Stomach (tissue), 9 donors: ENCODE data around the gene MRPL19. TPM values are rescaled to one million over a fixed set of nuclear protein-coding genes. Genes with fewer than 3 reads are reported as not detected.

Experiments used
- DNase-seq, 2 donors: peaks; one replicate each; pipeline versions ENCODE4 v3.0.0 to v3.0.0-alpha.2; 2013 to 2019
- H3K27ac ChIP-seq, 5 donors: fragments of 200-600 bp in 4 of 5; sonication (generic) in 4 of 5; one replicate each; pipeline ENCODE4 v1.5.1; 2013 to 2019; ENCODE audit warnings: mild to moderate bottlenecking in 1 of 5, moderate library complexity in 1 of 5
- H3K27me3 ChIP-seq, 3 donors: fragments of 200-600 bp; sonication (generic); one replicate each; pipeline ENCODE4 v1.5.1; 2017 to 2019; ENCODE audit warnings: mixed run types in 1 of 3
- H3K36me3 ChIP-seq, 4 donors: fragments of 200-600 bp; sonication (generic); 1 replicate in 3 of 4; 2 replicates in 1 of 4; pipeline ENCODE4 v1.5.1; 2016 to 2019
- H3K4me1 ChIP-seq, 4 donors: fragments of 200-600 bp; sonication (generic); one replicate each; pipeline ENCODE4 v1.5.1; 2016 to 2019
- H3K4me3 ChIP-seq, 4 donors: fragments of 200-600 bp; sonication (generic) in 3 of 4; one replicate each; pipeline ENCODE4 v1.5.1; 2016 to 2019; ENCODE audit warnings: mild to moderate bottlenecking in 1 of 4
- H3K9me3 ChIP-seq, 4 donors: fragments of 200-600 bp; sonication (generic); one replicate each; pipeline ENCODE4 v1.5.1; 2016 to 2019
- EP300 ChIP-seq: sonication (generic); formaldehyde crosslinking; IDR thresholded peaks from one replicate; pipeline ENCODE4 v1.6.1; 2017; ENCODE audit warnings: antibody characterized with exemption
- POLR2A ChIP-seq, 4 donors: fragments of 450-650 bp; IDR thresholded peaks; one replicate each; pipeline ENCODE4 v1.6.1; 2016; ENCODE audit warnings: antibody characterized with exemption in 4 of 4, control low read depth in 2 of 4, mild to moderate bottlenecking in 1 of 4, moderate library complexity in 1 of 4
- POLR2AphosphoS5 ChIP-seq, 3 donors: sonication (generic); formaldehyde crosslinking; IDR thresholded peaks; one replicate each; pipeline ENCODE4 v1.6.1; 2016; ENCODE audit warnings: antibody characterized with exemption in 3 of 3
- WGBS, 5 donors: extraction: QIAGEN DNeasy Blood & Tissue Kit in 3 of 5; methylation state at CpG; one replicate each; pipeline versions ENCODE4 v1.1.5 to v1.1.7; 2013 to 2018; 5-methylcytosine and 5-hydroxymethylcytosine counted together
- intact Hi-C: fragments of 100-400 bp; cut with DNase I; formaldehyde crosslinking; loops from one replicate; pipeline ENCODE4 v1.15.1; 2023; ENCODE audit warnings: low total_unique reads
- polyA plus RNA-seq, 3 donors: library from polyadenylated mRNA; stranded (reverse); fragments of 200-250 nt; gene quantifications; one replicate each; pipeline ENCODE4 v1.2.3, GENCODE V29; 2013
- total RNA-seq, 5 donors: library from RNA; depleted of rRNA; stranded (reverse); fragments of >200 nt; gene quantifications; one replicate each; pipeline versions ENCODE4 v1.1.0 to v1.2.3, GENCODE V29; 2014 to 2016
- TF ChIP-seq, protein P1 (sequence below), 7 experiments: fragments of 450-650 bp in 4 of 7; fragments of 200-600 bp in 3 of 7; sonication (generic) in 3 of 7; IDR thresholded peaks; one replicate each; pipeline ENCODE4 v1.5.1; 2016 to 2019; ENCODE audit warnings: antibody characterized with exemption in 7 of 7, control low read depth in 2 of 7, mild to moderate bottlenecking in 1 of 7
- donor health status: healthy with polysubstance abuse.
- donor health status: Bipolar disorder and iron deficiency.
- donor health status: healthy.

The MRPL19 gene
- total and polyA plus RNA-seq, 8 donors: 8.8 to 55.0 (median 29.9) TPM

- Histone ChIP-seq H3K27ac (no peak overlapping the region), H3K36me3 (no peaks in the 10 kb centered on the region), H3K9me3 (no peaks in the 10 kb centered on the region), H3K27me3 (peaks cover 0 to 59% (median 13%) of the 10 kb centered on the region in 3 donors), H3K4me3 (no peak overlapping the region), H3K4me1 (peaks cover 0 to 11% (median 6%) of the 10 kb centered on the region in 4 donors)
- TF ChIP-seq, protein P1, sequence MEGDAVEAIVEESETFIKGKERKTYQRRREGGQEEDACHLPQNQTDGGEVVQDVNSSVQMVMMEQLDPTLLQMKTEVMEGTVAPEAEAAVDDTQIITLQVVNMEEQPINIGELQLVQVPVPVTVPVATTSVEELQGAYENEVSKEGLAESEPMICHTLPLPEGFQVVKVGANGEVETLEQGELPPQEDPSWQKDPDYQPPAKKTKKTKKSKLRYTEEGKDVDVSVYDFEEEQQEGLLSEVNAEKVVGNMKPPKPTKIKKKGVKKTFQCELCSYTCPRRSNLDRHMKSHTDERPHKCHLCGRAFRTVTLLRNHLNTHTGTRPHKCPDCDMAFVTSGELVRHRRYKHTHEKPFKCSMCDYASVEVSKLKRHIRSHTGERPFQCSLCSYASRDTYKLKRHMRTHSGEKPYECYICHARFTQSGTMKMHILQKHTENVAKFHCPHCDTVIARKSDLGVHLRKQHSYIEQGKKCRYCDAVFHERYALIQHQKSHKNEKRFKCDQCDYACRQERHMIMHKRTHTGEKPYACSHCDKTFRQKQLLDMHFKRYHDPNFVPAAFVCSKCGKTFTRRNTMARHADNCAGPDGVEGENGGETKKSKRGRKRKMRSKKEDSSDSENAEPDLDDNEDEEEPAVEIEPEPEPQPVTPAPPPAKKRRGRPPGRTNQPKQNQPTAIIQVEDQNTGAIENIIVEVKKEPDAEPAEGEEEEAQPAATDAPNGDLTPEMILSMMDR (IDR thresholded peaks at IDR 0.05): no peak
- TF ChIP-seq POLR2A (IDR thresholded peaks at IDR 0.05) (no peak), POLR2AphosphoS5 (IDR thresholded peaks at IDR 0.05) (no peak), EP300 (no peak)
- no peak for DNase-seq
- WGBS, 5 donors: 64 to 75% (median 74%) methylated on average over 4 of the region's 4 CpGs
- intact Hi-C loops: loop anchor here (5.0 kb wide), 1 partner anchor 138 kb away; no protein-coding TSS in a partner anchor
These were observed 35.9 kb upstream of the MRPL19 start for GRCh38 chr2:75610671-75611070.

DNA sequence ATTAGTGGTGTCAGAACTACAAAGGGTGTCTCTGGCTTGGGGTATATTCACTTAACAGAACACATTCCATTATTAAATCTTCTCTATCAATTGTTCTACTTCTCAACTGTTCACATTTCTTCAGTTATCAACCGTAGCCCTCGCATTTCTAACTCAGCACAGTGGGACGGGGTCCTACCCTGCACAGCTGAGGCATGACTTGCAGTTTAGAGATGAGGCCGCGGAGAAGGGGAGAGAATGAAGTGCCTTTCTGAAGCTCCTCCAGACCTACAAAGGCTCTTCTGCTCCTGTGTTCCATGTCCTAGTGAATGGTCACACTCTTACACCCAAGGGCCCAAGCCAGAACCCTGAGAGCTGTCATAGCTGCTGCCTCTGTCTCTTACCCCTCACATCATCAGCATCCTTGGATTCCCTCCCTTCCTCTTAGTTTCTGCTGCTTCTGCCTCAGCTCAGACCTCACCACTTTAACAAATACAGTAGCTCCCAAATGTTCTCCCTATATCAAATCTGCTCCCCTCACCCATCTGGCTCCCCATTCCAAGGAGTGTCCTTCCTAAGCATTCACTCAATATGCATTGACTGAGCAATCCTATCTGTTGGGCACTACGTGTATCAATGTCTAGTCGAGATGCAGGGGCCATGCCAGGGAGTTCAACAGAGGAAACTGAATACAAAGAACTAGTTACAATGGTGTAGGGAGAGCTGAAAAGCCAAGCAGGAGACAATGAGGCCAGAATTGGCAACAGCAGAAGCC, 34.3 kb upstream of the MRPL19 start:
- intact Hi-C loops: loop anchor here (5.0 kb wide), 1 partner anchor 140 kb away; no protein-coding TSS in a partner anchor
- Histone ChIP-seq H3K27me3 (peaks cover 0 to 43% (median 13%) of the 10 kb centered on the region in 3 donors), H3K9me3 (peaks cover 0 to 4% (median 0%) of the 10 kb centered on the region in 4 donors), H3K27ac (no peak overlapping the region), H3K4me3 (no peak overlapping the region), H3K36me3 (no peaks in the 10 kb centered on the region), H3K4me1 (peaks cover 0 to 11% (median 6%) of the 10 kb centered on the region in 4 donors)
- TF ChIP-seq POLR2A (IDR thresholded peaks at IDR 0.05): no peak
- TF ChIP-seq POLR2AphosphoS5 (IDR thresholded peaks at IDR 0.05): no peak
- TF ChIP-seq, protein P1 (IDR thresholded peaks at IDR 0.05): no peak
- TF ChIP-seq EP300: no peak
- WGBS, 5 donors: 75 to 90% (median 88%) methylated on average over 7 of the region's 7 CpGs
- DNase-seq: no peak

DNA sequence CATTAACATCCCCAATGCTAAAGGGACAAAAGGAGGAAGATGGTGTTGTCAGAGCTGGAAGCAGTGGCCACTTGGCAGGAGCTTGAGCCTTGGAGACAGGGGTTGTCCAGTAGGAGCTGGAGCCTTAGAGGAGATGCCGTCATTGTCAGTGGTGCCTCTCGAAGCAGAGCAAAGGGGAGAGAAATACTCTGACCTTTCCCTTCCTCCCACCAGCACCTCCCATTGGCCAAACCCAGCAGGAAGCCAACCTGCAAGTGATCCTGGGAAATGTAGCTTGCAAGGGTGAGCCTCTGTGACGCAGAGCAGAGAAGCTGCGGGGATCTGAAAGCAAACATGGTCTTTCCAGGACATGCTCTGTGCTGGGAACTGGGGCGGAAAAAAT, 33.7 kb upstream of the MRPL19 start:
- 86 to 92% (median 89%) methylated on average over 5 of the region's 5 CpGs for WGBS, 5 donors
- no peak overlapping the region for H3K4me3 ChIP-seq
- no peak for TF ChIP-seq EP300
- TF ChIP-seq POLR2A (IDR thresholded peaks at IDR 0.05): no peak
- TF ChIP-seq POLR2AphosphoS5 (IDR thresholded peaks at IDR 0.05): no peak
- TF ChIP-seq, protein P1 (IDR thresholded peaks at IDR 0.05): no peak
- H3K9me3 ChIP-seq: peaks cover 0 to 8% (median 0%) of the 10 kb centered on the region in 4 donors
- H3K36me3 ChIP-seq: no peaks in the 10 kb centered on the region
- no peak overlapping the region for H3K27ac ChIP-seq
- intact Hi-C loops: loop anchor here (5.0 kb wide), 1 partner anchor 141 kb away; no protein-coding TSS in a partner anchor
- peaks cover 0 to 37% (median 13%) of the 10 kb centered on the region in 3 donors for H3K27me3 ChIP-seq
- DNase-seq: no peak
- peaks cover 0 to 11% (median 6%) of the 10 kb centered on the region in 4 donors for H3K4me1 ChIP-seq

- intact Hi-C loops: loop anchor here (5.0 kb wide), 1 partner anchor 142 kb away; no protein-coding TSS in a partner anchor
- H3K27ac ChIP-seq: no peak overlapping the region
- H3K27me3 ChIP-seq: peaks cover 0 to 23% (median 5%) of the 10 kb centered on the region in 3 donors
- no peak for DNase-seq
- H3K36me3 ChIP-seq: no peaks in the 10 kb centered on the region
- no peak for TF ChIP-seq POLR2AphosphoS5 (IDR thresholded peaks at IDR 0.05)
- TF ChIP-seq POLR2A (IDR thresholded peaks at IDR 0.05): no peak
- peaks cover 0 to 1% (median 0%) of the 10 kb centered on the region in 4 donors for H3K4me1 ChIP-seq
- H3K4me3 ChIP-seq: no peak overlapping the region
- H3K9me3 ChIP-seq: peaks cover 0 to 8% (median 0%) of the 10 kb centered on the region in 4 donors
- 68 to 83% (median 73%) methylated on average over 5 of the region's 5 CpGs for WGBS, 5 donors
These were observed 32.4 kb upstream of the MRPL19 start for GRCh38 chr2:75614162-75614651.
